Hematopoietic multipotent progenitor cell treated with erythropoietin and hydrocortisone succinate and interleukin-3 and kit ligand, for 4 days (in vitro differentiated cells): ENCODE results near the gene MOCS2.

Experiments used
- DNase-seq: peaks from one replicate; pipeline ENCODE4 v3.0.0-alpha.2; 2015

The MOCS2 gene

DNA sequence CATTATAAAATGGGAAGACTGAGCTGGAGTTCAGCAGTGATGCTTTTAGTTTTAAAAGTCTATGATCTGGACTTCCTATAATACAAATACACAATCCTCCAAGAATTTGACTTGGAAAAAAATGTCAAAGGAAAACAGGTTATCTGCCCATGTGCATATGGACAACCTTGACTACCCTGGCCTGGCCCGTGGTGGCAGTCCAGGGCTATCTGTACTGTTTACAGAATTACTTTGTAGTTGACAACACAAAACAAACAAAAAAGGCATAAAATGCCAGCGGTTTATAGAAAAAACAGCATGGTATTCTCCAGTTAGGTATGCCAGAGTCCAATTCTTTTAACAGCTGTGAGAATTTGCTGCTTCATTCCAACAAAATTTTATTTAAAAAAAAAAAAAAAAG lies 17.3 kb downstream of the MOCS2 start:
- DNase-seq, result no peak

DNA sequence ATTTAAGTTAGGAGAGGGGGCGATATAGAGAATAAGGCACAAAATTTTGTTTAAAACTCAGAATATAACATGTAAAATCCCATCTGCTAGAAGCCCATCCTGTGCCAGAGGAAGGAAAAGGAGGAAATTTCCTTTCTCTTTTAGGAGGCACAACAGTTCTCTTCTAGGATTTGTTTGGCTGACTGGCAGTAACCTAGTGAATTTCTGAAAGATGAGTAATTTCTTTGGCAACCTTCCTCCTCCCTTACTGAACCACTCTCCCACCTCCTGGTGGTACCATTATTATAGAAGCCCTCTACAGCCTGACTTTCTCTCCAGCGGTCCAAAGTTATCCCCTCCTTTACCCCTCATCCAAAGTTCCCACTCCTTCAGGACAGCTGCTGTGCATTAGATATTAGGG lies 18.3 kb downstream of the MOCS2 start:
- no peak for DNase-seq

DNA sequence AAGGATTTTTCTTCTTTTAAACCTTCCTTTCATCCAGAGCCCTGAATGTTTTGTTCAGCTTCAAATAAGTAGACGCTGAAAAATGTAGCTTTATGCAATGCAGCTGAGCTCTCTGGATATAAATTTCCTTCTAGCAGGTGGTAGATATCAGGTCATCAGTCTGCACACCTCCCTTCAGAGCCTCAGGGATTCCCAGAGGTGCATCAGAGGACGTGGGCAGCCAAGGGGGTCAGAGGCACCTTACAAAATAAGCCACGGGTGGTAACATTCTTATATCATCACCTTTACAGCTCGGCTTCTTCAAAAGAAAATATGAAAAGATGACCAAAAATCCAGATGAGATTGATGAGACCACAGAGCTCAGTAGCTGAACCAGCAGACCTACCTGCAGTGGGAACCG lies 19.3 kb downstream of the MOCS2 start:
- DNase-seq, result no peak

DNA sequence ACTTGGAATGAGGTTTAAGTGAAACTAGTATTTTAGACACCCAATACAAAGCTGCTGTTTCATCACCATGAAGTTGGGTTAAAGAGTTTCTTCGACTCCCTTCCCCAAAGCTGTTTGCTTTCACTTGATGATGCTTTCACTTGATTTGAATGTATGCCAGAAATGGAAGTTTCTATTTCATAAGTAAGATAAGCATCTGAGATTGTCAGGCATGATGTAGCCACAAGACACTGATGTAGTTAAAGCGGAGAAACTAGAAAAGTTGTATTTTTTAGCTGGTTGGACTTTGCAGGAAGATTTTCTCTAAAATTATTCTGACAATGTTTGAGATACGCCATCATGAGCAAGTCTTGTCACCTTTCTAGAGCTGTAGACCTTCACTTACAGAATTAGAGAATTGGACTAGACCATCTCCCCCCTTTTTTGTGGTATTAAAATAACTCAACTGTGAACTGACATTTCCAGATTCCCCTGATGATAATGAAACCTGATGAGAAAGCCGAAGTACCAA lies 20.0 kb downstream of the MOCS2 start:
- DNase-seq, result peak; percentile 70

DNA sequence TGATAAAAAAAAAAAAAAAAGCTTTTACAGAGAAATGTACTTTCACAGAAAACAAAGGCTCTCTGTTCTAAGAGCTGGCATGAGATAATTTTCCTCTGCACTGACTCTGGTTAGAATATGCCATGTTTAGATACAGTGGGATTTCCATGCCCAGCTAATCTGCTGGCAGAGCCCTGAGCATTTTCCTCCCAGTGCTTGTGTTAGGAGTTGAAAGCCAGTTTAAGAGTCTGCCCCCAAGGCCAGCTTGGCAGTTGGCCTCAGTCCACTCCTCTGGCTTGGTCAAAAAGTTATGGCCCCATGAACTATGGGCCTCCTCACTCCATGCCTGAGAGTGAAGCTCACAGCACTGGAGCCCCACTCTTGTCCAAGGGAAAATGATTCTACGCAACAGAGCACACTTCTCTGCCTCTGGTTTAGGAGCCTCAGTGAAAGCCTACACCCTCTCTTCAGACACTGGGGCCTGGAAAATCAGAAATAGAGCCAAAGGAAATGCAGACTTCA lies 21.9 kb downstream of the MOCS2 start:
- DNase-seq, result no peak

DNA sequence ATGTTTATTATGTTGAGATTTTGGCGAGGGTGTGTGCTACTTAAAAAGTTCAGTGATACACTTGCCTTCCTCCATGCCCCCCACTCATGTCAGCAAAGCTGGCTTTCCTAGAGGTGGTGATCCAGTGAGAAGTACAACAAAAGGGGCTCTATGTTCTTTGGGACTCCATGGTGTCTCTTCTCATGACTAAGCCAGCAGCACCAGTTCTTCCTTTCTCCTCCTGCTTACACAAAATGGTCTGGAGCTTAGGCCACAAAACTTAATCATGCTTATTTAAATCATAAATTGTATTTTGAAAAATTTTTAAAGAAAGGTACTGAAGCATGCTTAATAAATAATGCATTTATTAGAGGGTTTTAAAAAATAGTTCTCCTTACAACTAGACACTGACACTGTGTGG lies 22.4 kb downstream of the MOCS2 start:
- no peak for DNase-seq

DNA sequence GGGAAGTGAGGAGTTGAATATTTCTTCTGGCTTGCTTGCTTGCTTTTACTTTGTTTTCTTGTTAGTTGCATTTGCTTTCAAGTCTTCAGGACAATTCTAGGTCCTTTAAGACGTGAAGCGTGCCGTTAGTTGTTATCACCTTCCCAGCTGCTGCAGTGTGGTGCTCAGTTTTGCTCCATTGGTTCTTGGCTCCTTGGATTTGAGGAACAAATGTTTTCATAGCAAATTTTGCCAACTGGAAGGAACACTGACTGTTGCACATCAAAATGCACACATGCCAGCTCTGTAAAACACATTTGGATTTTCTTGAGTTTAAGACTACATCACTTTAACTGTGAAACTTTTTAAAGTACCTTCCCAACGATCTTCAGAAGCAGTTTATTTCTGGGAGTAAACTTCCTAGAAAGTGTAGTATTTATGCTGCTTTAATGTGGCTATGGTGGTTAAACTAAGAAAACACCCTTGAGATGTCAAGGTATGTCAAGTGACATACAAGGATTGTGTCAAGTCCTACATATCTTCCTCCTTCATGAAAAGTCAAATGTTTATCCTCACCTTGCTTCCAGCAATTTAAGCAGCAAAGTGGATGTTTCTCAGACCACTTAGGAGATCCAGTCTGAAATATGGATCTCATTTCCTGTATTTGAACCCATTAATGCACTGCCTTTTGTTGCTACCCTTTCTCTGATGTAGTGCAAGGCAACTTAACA lies 24.9 kb downstream of the MOCS2 start:
- DNase-seq, result no peak

- DNase-seq, result no peak
Observed at GRCh38 chr5:53083927-53084326, 25.6 kb downstream of the MOCS2 start.

DNA sequence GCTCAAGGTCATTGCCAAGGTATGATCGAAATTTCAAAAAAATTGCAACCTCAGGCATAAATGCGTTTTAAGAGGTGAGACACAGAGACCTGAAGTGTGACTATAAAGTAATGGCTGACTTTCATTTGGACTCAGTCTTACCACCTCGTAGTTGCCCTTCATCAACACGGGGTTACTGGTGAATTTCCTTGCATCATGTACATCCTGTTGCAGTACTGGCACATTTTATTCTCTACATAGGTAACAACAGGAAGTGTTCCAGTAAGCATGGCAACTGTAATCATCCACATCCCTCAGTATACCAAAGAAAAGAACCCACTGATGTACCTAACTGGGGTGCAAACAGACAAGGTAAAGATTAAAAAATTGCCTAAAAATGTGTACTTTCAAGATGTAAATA lies 29.3 kb downstream of the MOCS2 start:
- DNase-seq, result no peak

GRCh38 chr5:53076014-53076583 lies 33.5 kb downstream of the MOCS2 start:
- DNase-seq, result no peak

- DNase-seq, result peak; percentile 14
Observed at GRCh38 chr5:53073348-53073747, 36.2 kb downstream of the MOCS2 start.

GRCh38 chr5:53071738-53072137 lies 37.8 kb downstream of the MOCS2 start:
- no peak for DNase-seq

- DNase-seq, result no peak
Observed at GRCh38 chr5:53071298-53071697, 38.3 kb downstream of the MOCS2 start.

DNA sequence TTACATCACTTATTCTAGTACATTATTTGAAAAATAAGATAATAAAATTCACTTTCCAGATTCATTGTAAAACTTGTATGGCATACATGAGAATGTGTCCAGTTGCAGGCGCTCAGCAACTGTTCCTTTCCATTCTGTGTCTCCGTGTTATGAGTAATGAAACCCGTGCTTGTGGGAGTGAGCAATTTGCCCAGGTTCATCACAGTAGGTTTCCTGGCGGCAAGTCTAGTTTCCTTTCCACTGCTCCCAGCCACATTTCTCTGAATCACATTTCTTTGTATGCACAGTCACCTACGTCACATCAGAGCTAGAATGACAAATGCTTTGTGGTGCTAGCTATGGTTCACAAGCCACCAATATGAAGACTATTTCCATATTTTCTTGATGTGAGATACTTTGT lies 39.9 kb downstream of the MOCS2 start:
- DNase-seq, result no peak

DNA sequence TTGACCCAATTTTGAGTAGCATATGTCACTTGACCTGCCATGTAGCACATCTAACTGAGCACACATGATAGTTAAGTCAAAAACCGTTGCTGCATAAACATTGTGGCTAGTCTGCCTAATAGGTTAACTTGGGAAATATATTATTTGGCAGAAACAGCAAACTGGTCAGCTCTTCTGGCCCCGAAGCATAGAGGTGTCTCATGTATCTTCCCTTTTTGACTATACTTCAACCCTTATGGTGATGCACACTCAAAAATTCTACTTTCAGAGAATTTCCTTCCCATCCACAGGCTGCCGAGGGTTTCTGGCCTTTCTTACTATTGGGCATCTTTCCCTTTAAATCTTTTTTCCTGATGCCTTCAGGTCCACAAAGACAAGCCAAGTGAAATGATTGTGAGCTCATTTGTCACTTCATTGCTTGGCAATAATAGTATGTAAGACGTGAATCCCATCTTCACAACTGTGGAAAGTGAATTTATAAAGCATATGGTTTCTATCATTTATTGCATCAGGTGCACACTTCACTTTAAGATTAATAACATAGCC lies 41.2 kb downstream of the MOCS2 start:
- DNase-seq, result no peak

GRCh38 chr5:53067641-53068040 lies 41.9 kb downstream of the MOCS2 start:
- no peak for DNase-seq

- peak; percentile 54 for DNase-seq
Observed at GRCh38 chr5:53066088-53066487, 43.5 kb downstream of the MOCS2 start.

GRCh38 chr5:53063791-53064190 lies 45.8 kb downstream of the MOCS2 start:
- no peak for DNase-seq

DNA sequence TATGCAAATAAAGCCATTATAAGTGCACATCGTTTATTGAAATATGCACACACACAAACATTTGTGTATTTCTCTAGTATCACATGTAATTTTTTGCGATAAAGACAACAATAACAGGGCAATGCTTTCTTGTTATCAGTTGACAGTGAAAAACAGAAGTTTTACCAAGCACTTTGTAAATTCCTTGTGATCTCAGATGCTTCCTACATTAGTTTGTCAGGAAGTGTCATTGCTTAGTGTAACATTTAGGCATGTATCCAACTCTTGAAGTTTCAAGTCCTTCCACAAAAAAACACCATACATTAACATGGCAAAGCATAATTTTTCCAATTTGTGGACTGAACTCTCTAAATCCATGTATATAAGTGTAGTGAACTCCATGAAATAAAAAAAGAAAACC lies 46.4 kb downstream of the MOCS2 start:
- no peak for DNase-seq

- no peak for DNase-seq
Observed at GRCh38 chr5:53059281-53059680, 50.3 kb downstream of the MOCS2 start.

DNA sequence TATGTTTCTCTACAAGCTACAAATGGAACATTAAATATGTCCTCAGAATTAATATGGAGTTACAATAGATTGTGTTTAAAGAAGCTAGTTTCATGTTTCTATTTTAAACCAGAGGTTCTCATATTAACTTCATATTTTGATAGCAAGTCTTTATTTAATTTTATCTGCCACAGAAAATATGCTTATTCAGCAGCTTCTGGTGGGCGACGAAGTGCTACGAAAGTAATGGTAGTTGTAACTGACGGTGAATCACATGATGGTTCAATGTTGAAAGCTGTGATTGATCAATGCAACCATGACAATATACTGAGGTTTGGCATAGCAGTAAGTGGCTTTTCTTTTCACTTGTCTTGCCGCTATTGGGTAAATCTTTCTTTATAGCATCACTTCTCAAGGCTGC lies 54.2 kb downstream of the MOCS2 start:
- DNase-seq, result no peak

DNA sequence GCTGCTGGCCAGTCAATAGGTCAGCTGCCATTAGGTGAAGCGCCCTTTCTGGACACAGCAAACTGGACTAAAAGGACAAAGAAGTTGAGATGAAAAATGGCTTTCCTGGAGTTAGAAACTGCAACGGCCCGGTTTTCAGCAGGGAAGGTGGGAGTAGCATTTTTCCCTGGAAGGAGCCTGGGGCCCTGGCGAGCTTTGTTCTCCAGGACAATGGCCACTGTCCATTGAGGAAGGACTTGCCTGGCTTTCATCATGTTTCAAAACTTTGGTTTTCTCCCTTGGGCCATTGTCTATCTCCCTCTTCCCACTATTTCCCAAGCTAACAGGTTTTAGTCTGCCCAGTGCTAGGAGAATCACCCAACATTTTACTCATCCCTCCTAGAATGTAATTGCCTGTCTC lies 56.2 kb downstream of the MOCS2 start:
- no peak for DNase-seq

- no peak for DNase-seq
Observed at GRCh38 chr5:53052499-53052898, 57.1 kb downstream of the MOCS2 start.

DNA sequence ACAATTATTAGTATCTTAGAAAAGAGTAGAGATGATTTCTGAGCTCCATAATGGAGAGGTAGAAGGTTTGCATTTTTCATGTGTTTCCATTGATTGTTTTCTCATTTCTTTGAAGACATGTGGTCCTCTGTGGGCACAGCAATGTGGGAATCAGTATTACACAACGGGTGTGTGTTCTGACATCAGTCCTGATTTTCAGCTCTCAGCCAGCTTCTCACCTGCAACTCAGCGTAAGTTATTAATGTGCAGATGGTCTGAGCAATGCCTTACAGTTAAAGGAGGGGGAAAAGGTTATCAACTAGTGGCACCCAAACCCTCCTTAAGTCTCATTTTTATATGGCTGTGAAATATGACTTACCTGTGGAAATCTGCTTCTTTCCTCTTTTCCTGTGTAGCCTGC lies 61.3 kb downstream of the MOCS2 start:
- no peak for DNase-seq
